Measurements from ENCODE around the gene SYNE4. TPM values are rescaled to one million over a fixed set of nuclear protein-coding genes. Genes with fewer than 3 reads are reported as not detected.
A peak's percentile ranks its signal among the peaks of the same experiment; 100 is the strongest.

Gene SYNE4
- total RNA-seq, 1 experiment from 2014 or later, result 0.14 TPM

- Mint-ChIP-seq H3K27me3 (ENCODE audit: insufficient read depth, unreplicated experiment) (peaks cover 18% of the 10 kb centered on the region), H3K4me1 (ENCODE audit: insufficient read depth, unreplicated experiment) (no peaks in the 10 kb centered on the region), H3K4me3 (ENCODE audit: unreplicated experiment) (no peak overlapping the region), H3K9me3 (ENCODE audit: unreplicated experiment) (no peaks in the 10 kb centered on the region), H3K27ac (ENCODE audit: low read depth, unreplicated experiment) (no peak overlapping the region), H3K36me3 (ENCODE audit: insufficient read depth, unreplicated experiment) (no peaks in the 10 kb centered on the region)
- POLR2A ChIA-PET, result interaction anchor here (0.6 kb wide), 1 partner anchor 450 kb away, joined by 3 read pairs; no protein-coding TSS in a partner anchor
- no TSS peak for BruUV-seq (replicated peaks)
- no peak for DNase-seq (ENCODE audit: unreplicated experiment)
- intact Hi-C loops (cut with micrococcal nuclease), result no loop called here
- CTCF ChIA-PET, result interaction anchor here (0.7 kb wide), 1 partner anchor 789 kb away, joined by 3 read pairs; no protein-coding TSS in a partner anchor
- no peak for TF ChIP-seq CTCF (IDR thresholded peaks at IDR 0.05; ENCODE audit: unreplicated experiment)
Measured at GRCh38 chr19:35973487-35973886, 35.1 kb downstream of the SYNE4 start.

- Mint-ChIP-seq H3K27ac (ENCODE audit: low read depth, unreplicated experiment) (no peak overlapping the region), H3K4me1 (ENCODE audit: insufficient read depth, unreplicated experiment) (no peaks in the 10 kb centered on the region), H3K27me3 (ENCODE audit: insufficient read depth, unreplicated experiment) (no peaks in the 10 kb centered on the region), H3K9me3 (ENCODE audit: unreplicated experiment) (no peaks in the 10 kb centered on the region), H3K4me3 (ENCODE audit: unreplicated experiment) (no peak overlapping the region), H3K36me3 (ENCODE audit: insufficient read depth, unreplicated experiment) (no peaks in the 10 kb centered on the region)
- ChIA-PET CTCF (interaction anchor here (0.7 kb wide), 1 partner anchor 64 kb away, joined by 4 read pairs; no protein-coding TSS in a partner anchor), POLR2A (interaction anchor here (1.0 kb wide), 1 partner anchor 87 kb away, joined by 3 read pairs; no protein-coding TSS in a partner anchor)
- no peak for DNase-seq (ENCODE audit: unreplicated experiment)
- TF ChIP-seq CTCF (IDR thresholded peaks at IDR 0.05; ENCODE audit: unreplicated experiment), result no peak
- intact Hi-C loops (cut with micrococcal nuclease), result no loop called here
- no TSS peak for BruUV-seq (replicated peaks)
Measured at GRCh38 chr19:35966771-35967170, 41.8 kb downstream of the SYNE4 start.

- Mint-ChIP-seq H3K9me3 (ENCODE audit: unreplicated experiment) (no peaks in the 10 kb centered on the region), H3K4me3 (ENCODE audit: unreplicated experiment) (no peak overlapping the region), H3K4me1 (ENCODE audit: insufficient read depth, unreplicated experiment) (no peaks in the 10 kb centered on the region), H3K27me3 (ENCODE audit: insufficient read depth, unreplicated experiment) (peaks cover 16% of the 10 kb centered on the region), H3K27ac (ENCODE audit: low read depth, unreplicated experiment) (no peak overlapping the region), H3K36me3 (ENCODE audit: insufficient read depth, unreplicated experiment) (no peaks in the 10 kb centered on the region)
- POLR2A ChIA-PET, result interaction anchor here (0.8 kb wide), 1 partner anchor 34 kb away, joined by 5 read pairs; no protein-coding TSS in a partner anchor
- intact Hi-C loops (cut with micrococcal nuclease), result no loop called here
- BruUV-seq (replicated peaks), result no TSS peak
- TF ChIP-seq CTCF (IDR thresholded peaks at IDR 0.05; ENCODE audit: unreplicated experiment), result no peak
- peak; percentile 36 for DNase-seq (ENCODE audit: unreplicated experiment)
- CTCF ChIA-PET, result no interaction called here
Measured at GRCh38 chr19:35963514-35963913, 45.1 kb downstream of the SYNE4 start.

GRCh38 chr19:35960432-35960972 lies 48.1 kb downstream of the SYNE4 start:
- H3K27ac Mint-ChIP-seq (ENCODE audit: low read depth, unreplicated experiment), result no peak overlapping the region
- intact Hi-C loops (cut with micrococcal nuclease), result no loop called here
- ChIA-PET POLR2A (no interaction called here), CTCF (no interaction called here)
- H3K27me3 Mint-ChIP-seq (ENCODE audit: insufficient read depth, unreplicated experiment), result peaks cover 34% of the 10 kb centered on the region
- no peak for TF ChIP-seq CTCF (IDR thresholded peaks at IDR 0.05; ENCODE audit: unreplicated experiment)
- no peaks in the 10 kb centered on the region for H3K36me3 Mint-ChIP-seq (ENCODE audit: insufficient read depth, unreplicated experiment)
- no TSS peak for BruUV-seq (replicated peaks)
- no peak for DNase-seq (ENCODE audit: unreplicated experiment)
- no peaks in the 10 kb centered on the region for H3K4me1 Mint-ChIP-seq (ENCODE audit: insufficient read depth, unreplicated experiment)
- no peak overlapping the region for H3K4me3 Mint-ChIP-seq (ENCODE audit: unreplicated experiment)
- no peaks in the 10 kb centered on the region for H3K9me3 Mint-ChIP-seq (ENCODE audit: unreplicated experiment)
